Fibroblast of lung (primary cell): ENCODE results near the gene ADCY4. TPM values are rescaled to one million over a fixed set of nuclear protein-coding genes. Genes with fewer than 3 reads are reported as not detected.

Experiments
- DNase-seq, 2 donors: peaks; one replicate each; pipeline versions ENCODE4 v3.0.0 to v3.0.0-alpha.2; 2010; ENCODE audit warnings: low read depth in 2 of 2
- H2AFZ ChIP-seq: 2 replicates; pipeline ENCODE4 v1.5.1; 2012; ENCODE audit warnings: low read length, control low read depth, inconsistent platforms
- H3K27ac ChIP-seq: 2 replicates; pipeline ENCODE4 v1.5.1; 2011; ENCODE audit warnings: low read length, control low read depth; ENCODE audit not compliant: insufficient read depth
- H3K27me3 ChIP-seq: 2 replicates; pipeline ENCODE4 v1.5.1; 2011; ENCODE audit warnings: mild to moderate bottlenecking, low read length; ENCODE audit not compliant: control insufficient read depth, insufficient read depth
- H3K36me3 ChIP-seq: 2 replicates; pipeline ENCODE4 v1.5.1; 2011; ENCODE audit warnings: low read length; ENCODE audit not compliant: control insufficient read depth, insufficient read depth
- H3K4me1 ChIP-seq: 2 replicates; pipeline ENCODE4 v1.5.1; 2011; ENCODE audit warnings: low read length; ENCODE audit not compliant: control insufficient read depth, insufficient read depth; ENCODE audit errors: extremely low read depth
- H3K4me2 ChIP-seq: 2 replicates; pipeline ENCODE4 v1.5.1; 2011; ENCODE audit warnings: low read length, control low read depth; ENCODE audit not compliant: insufficient read depth; ENCODE audit errors: extremely low read depth
- H3K4me3 ChIP-seq, 4 experiments: fragments of 200-600 bp in 1 of 4; sonication (generic) in 1 of 4; replicated peaks in 1 of 4; 2 replicates each; pipeline ENCODE4 v1.5.1; 2011 to 2016; ENCODE audit warnings: low read length in 4 of 4, low read depth in 3 of 4, mild to moderate bottlenecking in 3 of 4, control low read depth in 2 of 4, inconsistent platforms in 1 of 4, mixed read lengths in 1 of 4; ENCODE audit not compliant: insufficient read depth in 1 of 4; ENCODE audit errors: control extremely low read depth in 1 of 4
- H3K79me2 ChIP-seq: 2 replicates; pipeline ENCODE4 v1.5.1; 2012; ENCODE audit warnings: mild to moderate bottlenecking, low read length, inconsistent platforms; ENCODE audit not compliant: control insufficient read depth, insufficient read depth
- H3K9ac ChIP-seq: 2 replicates; pipeline ENCODE4 v1.5.1; 2011; ENCODE audit warnings: mild to moderate bottlenecking, low read length, control low read depth; ENCODE audit not compliant: insufficient read depth
- H3K9me3 ChIP-seq: 2 replicates; pipeline ENCODE4 v1.5.1; 2012; ENCODE audit warnings: low read depth, low read length; ENCODE audit not compliant: control insufficient read depth, insufficient read depth
- H4K20me1 ChIP-seq: 2 replicates; pipeline ENCODE4 v1.5.1; 2011; ENCODE audit warnings: low read length; ENCODE audit not compliant: control insufficient read depth, insufficient read depth; ENCODE audit errors: extremely low read depth
- EZH2 ChIP-seq: IDR thresholded peaks from 2 replicates; pipeline ENCODE4 v1.5.1; 2012; ENCODE audit warnings: low read length, control low read depth, mild to moderate bottlenecking; ENCODE audit errors: missing control alignments
- polyA plus RNA-seq, 2 donors: library from polyadenylated mRNA; depleted of rRNA in 1 of 2; stranded (reverse) in 1 of 2; unstranded in 1 of 2; fragments of >200 nt; gene quantifications; 2 replicates each; pipeline ENCODE4 v1.2.1, GENCODE V29; 2011 to 2012; ENCODE audit warnings: missing spikeins in 1 of 2
- total RNA-seq: library from RNA; depleted of rRNA; stranded (reverse); fragments of >200 nt; gene quantifications from 2 replicates; pipeline ENCODE4 v1.2.1, GENCODE V29; 2014
- TF ChIP-seq, protein P1 (sequence below), 2 donors: IDR thresholded peaks in 1 of 2; conservative IDR thresholded peaks in 1 of 2; 1 replicate in 1 of 2; 2 replicates in 1 of 2; pipeline ENCODE4 v1.5.1; 2011 to 2012; ENCODE audit warnings: low read length in 2 of 2, control low read depth in 1 of 2, inconsistent platforms in 1 of 2, low read depth in 1 of 2, mild to moderate bottlenecking in 1 of 2

ADCY4 gene
- total and polyA plus RNA-seq, 2 donors (not counting 1 experiment from before 2014, with no cell fraction given): 1.4 to 7.4 TPM

DNA sequence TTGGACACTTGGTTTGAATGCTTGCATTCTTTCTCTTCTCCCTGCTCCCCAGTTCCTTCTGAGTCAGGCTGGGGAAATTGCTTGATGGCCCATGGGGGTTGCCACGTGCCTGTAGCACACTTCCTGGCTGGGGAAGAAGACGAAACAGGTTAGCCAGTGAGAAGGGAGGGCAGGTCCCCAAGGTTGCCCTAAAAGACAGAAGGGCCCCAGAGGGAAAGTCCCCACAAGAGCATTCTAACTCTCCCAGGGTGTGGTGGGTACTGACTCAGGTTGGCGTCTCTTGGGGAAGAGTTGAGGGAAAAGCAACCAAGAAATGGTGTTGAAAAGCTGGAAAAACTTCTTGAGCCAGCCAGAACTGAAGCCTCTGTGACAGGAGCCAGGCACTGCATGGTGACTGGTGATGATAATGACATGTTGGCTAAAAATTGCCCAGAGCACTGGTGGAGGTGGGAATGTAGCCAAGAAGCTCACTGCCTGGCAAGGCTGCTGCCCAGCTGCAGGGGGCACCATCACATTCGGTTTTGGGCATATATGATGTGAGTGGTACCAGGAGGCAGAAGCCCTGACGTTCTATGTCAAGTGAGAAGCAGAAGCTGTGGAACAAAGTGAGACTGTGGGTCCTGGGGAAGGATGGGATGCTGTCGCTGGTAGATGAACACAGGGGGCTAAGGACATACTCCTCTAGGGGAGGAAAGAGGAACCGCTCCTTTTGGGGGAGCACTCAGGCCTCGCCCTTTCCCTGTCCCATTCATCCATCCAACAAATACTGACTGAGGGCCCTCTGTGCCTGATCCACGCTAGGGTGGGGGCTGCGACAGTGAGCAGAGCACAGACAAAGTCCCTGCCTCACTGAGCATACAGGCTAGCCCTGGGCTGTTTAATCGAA is 55.3 kb downstream of the ADCY4 start:
- H3K27me3 ChIP-seq: no peaks in the 10 kb centered on the region
- no peak overlapping the region for H3K4me3 ChIP-seq
- no peaks in the 10 kb centered on the region for H3K36me3 ChIP-seq
- no peak overlapping the region for H3K27ac ChIP-seq
- no peaks in the 10 kb centered on the region for H3K4me1 ChIP-seq
- no peaks in the 10 kb centered on the region for H3K9me3 ChIP-seq
- no peak overlapping the region for H2AFZ ChIP-seq
- H3K4me2 ChIP-seq: no peak overlapping the region
- no peak for TF ChIP-seq EZH2
- TF ChIP-seq, protein P1, sequence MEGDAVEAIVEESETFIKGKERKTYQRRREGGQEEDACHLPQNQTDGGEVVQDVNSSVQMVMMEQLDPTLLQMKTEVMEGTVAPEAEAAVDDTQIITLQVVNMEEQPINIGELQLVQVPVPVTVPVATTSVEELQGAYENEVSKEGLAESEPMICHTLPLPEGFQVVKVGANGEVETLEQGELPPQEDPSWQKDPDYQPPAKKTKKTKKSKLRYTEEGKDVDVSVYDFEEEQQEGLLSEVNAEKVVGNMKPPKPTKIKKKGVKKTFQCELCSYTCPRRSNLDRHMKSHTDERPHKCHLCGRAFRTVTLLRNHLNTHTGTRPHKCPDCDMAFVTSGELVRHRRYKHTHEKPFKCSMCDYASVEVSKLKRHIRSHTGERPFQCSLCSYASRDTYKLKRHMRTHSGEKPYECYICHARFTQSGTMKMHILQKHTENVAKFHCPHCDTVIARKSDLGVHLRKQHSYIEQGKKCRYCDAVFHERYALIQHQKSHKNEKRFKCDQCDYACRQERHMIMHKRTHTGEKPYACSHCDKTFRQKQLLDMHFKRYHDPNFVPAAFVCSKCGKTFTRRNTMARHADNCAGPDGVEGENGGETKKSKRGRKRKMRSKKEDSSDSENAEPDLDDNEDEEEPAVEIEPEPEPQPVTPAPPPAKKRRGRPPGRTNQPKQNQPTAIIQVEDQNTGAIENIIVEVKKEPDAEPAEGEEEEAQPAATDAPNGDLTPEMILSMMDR (conservative IDR thresholded peaks at IDR 0.05 in 1 of 2, IDR thresholded peaks at IDR 0.05 in 1 of 2; ENCODE audit: low read depth in 1 of 2, low read length in 2 of 2): peak in 1 of 2 donors; percentile 7
- DNase-seq: no peak
- H4K20me1 ChIP-seq: no peaks in the 10 kb centered on the region
- H3K79me2 ChIP-seq: no peaks in the 10 kb centered on the region
- no peak overlapping the region for H3K9ac ChIP-seq

DNA sequence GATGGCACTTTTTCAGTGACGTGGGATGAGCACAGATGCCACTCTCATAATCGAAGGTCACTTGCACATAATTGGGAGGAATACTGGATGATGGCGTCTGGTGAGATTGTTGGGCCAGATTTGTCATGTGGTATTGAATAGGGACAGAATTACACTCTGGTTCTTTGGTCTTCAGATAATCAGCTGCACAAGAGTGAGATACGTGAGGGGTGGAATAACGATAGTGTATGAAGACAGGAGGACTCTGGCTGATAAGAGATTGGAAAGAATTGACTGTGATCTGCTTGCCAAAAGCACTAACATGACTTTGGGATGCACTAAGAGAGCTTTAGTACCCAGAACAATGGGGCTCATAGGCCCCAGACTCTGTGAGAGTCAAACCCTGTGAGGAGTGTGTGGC is 56.4 kb downstream of the ADCY4 start:
- Histone ChIP-seq H3K27me3 (no peaks in the 10 kb centered on the region), H3K79me2 (no peaks in the 10 kb centered on the region), H4K20me1 (no peaks in the 10 kb centered on the region), H2AFZ (no peak overlapping the region), H3K4me3 (no peak overlapping the region), H3K27ac (no peak overlapping the region), H3K9ac (no peak overlapping the region), H3K9me3 (no peaks in the 10 kb centered on the region), H3K4me2 (no peak overlapping the region), H3K36me3 (no peaks in the 10 kb centered on the region), H3K4me1 (no peaks in the 10 kb centered on the region)
- DNase-seq: no peak
- TF ChIP-seq EZH2: no peak
- TF ChIP-seq, protein P1 (conservative IDR thresholded peaks at IDR 0.05 in 1 of 2, IDR thresholded peaks at IDR 0.05 in 1 of 2; ENCODE audit: low read depth in 1 of 2, low read length in 2 of 2): no peak

DNA sequence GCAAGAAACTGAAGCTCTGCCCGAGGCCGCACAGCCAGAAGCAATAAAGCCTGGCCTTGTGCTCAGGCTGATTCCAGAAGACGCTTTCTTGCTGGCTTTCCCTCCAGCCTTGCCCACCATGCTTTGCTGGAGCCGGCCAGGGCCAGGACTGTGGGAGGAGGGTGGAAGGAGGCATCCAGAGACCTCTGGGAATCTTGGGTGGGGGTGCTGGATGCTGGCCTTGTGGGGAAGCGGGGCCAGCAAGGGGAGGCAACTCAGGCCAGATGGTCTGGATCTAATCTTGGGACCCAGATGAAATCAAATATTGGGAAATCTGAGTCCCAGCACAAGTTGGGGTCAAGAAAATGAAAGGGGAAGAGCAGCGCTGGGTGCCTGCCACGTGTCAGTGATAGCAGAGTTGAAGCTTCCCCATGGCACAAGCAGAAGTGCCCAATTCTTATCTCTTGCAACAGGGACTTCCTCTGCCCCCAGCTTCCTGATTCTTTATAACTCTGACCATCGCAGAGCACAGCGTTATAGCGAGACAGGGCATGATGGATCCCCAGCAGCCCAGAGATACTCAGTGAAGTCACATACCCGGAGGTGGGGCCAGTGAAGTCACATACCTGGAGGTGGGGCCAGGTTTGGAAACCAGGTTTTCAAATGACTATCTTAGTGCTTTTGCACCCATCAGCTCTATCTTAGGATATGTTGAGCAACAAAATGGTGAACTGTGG is 57.1 kb downstream of the ADCY4 start:
- H3K79me2 ChIP-seq: no peaks in the 10 kb centered on the region
- no peaks in the 10 kb centered on the region for H3K36me3 ChIP-seq
- TF ChIP-seq EZH2: no peak
- TF ChIP-seq, protein P1 (conservative IDR thresholded peaks at IDR 0.05 in 1 of 2, IDR thresholded peaks at IDR 0.05 in 1 of 2; ENCODE audit: low read depth in 1 of 2, low read length in 2 of 2): no peak
- H3K9me3 ChIP-seq: no peaks in the 10 kb centered on the region
- no peak overlapping the region for H3K4me3 ChIP-seq
- H3K9ac ChIP-seq: no peak overlapping the region
- no peaks in the 10 kb centered on the region for H3K4me1 ChIP-seq
- no peak overlapping the region for H3K27ac ChIP-seq
- DNase-seq: no peak
- no peaks in the 10 kb centered on the region for H3K27me3 ChIP-seq
- H4K20me1 ChIP-seq: no peaks in the 10 kb centered on the region
- H3K4me2 ChIP-seq: no peak overlapping the region
- no peak overlapping the region for H2AFZ ChIP-seq
